GM19468 (cell line): ENCODE data around the gene CTBP1.

ENCODE experiments used
- ATAC-seq: cut with Tn5 transposase; IDR thresholded peaks from one replicate; pipeline ENCODE4 v1.9.1; 2021; ENCODE audit warnings: mild to moderate bottlenecking, moderate library complexity, moderate number of reproducible peaks; ENCODE audit not compliant: unreplicated experiment; ENCODE audit errors: extremely low read depth

CTBP1 gene

DNA sequence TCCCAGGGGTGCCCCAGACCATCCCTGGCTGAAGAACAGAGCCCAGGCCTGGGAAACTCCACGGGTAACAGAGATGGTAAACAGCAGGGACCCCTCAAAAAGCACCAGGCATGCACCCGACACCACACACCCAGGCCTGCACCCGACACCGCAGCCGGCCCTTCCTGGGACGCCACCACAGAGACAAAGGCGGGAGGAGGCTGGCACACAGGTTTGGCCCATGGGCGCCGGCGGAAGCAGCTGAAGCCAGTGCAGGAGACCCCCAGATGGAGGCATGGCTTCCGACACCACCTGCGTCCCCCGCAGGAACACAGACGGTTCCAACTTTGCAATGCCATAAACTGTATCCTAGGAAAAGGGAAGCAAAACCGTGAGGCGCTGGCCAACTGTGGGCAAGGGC lies 22.3 kb downstream of the CTBP1 start:
- no peak for ATAC-seq

DNA sequence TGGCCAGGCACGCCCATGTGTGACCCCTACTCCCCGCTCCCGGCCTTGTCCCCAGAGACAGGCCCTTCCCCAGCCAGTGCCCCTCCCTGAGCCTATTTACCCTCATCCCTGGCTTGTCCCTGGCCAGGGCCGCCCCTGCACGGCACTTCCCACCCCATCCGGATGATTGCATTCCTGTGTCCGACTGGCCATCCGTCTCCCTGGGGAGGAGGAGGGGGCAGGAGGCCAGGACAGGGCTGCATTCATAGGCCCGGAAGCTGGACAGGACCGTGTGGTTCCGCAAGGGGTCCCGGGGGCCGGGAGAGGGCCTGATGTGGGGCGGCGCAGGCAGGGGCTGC lies 22.8 kb downstream of the CTBP1 start:
- ATAC-seq = no peak

DNA sequence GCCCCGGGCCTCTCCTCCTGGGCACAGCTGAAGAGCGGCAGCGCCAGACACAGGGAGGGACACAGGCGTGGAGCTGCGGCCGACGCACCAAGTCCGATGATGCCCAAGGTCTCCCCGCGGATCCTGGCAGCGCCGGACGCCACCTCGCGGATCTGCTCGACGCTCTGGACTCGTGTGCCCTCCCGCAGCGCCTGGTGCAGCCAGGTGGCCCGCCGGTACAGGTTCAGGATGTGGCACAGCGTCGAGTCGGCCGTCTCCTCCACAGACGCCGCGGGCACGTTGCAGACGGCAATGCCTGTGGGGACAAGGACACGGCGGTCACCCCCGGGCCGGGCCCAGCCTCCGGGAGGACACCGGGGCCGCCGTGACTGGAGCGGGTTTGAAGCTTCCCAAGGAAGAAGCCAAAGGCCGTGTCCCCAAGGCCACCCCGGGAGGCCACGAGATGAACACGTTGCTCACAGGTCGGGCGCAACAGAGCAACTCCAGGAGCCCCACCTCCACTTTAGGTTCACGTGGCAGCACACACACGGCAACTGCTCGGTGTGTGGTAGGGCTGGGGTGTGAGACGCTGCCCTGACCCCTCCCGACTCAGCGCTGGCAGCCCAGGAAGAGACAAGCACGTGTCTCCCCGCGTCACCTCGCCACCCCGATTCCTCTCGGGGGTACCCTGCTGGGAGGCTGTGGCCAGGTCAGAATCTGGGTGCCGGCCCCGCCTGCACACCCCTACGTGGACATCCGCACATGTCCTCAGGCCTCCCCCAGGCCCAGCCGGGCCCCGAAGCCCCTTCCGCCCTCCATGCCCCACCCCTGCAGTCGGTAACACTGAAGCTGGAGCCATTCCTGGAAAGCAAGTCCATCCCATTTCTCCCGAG lies 23.4 kb downstream of the CTBP1 start:
- no peak for ATAC-seq

DNA sequence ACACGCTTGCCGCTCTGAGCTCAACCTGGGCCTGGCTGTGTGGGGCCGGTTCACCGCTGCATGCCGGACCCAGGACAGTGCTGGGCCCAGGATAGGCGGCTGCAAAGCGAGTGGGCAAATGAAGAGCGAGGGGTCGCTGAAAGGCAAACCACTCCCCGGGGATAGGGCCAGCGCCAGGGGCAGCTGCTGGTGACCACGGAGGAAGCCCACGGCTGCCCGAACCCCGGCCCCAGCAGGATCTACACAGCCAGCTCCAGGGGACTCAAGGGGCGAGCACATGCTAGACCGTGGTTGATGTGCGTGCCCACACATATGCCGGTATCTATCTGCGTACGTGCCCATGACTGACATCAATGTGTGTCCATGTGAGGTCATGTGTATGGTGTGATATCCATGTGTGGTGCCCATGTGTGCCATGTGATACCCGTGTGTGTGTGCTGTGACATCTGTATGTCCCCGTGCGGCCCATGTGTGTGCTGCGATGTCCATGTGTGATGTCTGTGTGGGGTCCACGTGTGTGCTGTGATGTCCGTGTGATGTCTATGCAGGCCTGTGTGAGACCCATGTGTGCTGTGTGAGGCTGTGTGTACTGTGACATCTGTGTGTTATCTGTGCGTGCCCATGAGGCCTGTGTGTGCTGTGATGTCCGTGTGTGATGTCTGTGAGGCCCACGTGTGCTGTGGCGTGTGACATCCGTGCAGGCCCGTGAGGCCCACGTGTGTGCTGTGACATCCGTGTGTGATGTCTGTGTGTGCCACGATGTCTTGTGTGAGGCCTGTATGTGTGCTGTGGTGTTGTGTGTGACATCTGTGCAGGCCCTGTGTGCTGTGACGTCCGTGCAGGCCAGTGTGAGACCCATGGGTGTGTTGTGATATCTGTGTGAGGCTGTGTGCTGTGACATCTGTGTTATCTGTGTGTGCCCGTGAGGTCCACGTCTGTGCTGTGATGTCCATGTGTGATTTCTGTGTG lies 24.8 kb downstream of the CTBP1 start:
- ATAC-seq = no peak

DNA sequence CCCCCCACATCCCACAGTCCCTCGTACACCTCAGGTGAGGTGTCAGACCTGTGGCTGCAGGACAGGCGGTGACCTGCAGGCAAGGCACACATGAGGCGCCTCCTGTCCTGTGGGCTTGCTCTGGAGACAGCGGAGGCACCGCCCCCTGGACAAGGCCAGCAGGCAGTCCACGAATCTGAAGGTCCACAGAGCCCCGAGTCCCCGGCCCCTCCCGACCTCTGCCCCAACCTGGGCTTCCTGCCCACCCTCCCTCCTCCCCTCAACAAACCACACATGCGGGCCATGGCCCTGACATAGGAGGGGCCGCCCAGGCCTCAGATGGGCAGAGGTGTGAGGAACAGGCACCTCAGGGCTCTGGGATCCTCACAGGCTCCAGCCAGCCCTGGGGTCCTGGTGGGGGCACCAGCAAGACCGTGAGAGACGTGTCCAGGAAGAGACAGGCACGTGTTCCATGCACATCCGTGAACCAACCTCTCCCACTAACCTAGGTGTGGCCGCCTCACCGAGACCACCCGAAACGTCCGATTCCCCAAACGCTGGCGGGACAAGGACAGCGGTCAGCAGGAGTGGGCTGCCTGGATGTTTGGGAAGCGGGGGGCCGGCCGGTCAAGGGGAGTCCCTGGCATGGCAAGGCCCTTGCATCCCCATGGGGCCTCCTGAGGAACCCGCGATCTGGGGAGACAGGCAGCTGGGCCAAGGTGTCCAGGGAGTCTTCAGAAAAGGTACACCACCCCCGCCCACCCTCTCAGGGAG lies 25.8 kb downstream of the CTBP1 start:
- ATAC-seq = no peak

DNA sequence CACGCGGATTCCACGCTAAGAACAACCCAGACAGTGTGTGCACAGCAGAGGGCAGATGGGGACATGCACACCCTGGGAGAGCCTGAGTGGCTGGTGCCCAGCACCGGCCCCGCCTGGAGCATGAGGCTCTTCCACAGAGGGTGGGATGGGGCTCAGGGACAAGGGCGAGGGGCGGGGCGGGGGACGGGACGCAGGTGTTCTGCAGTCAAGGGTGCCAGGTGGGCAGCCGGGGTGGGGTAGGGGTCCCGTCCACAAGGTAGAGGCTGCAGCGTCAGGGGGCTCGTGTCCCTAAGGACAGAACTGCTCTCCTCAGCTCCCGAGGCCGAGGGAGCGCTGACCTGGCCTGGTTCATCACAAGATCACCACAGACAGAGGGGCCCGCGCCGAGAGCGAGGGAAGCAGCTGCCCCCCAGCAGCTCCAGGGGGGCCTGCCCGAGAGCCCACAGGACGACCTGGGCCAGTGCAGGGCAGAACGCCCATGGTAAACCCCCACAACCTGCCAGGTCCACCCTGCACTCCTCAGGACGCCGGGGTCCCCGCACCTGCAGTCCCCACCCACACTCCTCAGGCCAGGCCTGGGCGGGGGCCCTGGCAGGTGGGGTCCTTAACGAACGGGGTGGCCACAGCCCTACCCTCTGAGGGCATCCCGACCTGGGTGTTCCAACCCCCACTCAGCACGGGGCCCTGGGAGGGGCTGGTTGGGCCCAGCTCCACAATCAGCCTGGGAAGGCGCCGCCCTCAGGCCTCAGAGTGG lies 26.7 kb downstream of the CTBP1 start:
- no peak for ATAC-seq

DNA sequence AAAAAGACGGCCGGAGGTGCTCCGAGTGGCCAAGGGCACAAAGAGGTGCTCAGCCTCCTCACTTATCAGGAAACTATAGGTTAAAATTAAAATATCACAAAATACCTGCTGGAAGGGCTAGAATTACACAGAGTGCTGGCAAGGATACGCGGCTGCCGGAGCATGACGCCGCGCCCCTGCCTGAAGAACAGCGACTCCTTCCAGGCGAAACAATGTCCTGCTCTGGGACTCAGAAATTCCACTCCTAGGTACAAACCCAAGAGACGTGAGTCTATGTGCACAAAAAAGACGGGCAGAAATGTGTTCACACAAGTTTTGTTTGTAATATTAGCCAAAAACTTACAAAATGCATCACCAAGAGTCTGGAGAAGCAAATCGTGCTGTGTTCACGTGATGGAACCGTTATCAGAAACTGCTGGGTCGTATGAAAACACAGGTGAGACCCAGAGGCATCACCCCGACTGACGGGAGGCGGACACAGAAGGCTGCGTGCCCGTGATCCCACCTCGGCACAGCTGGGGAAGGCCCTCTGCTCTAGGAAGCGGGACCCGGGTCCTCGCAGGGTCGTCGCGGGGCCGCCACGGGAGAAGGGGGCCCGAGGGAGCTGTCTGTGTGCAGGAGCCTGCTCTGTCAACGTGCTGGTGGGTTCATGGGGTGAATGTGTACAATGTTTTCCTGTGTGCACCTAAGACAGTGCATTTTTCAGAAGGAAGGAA lies 27.6 kb downstream of the CTBP1 start:
- ATAC-seq = no peak

DNA sequence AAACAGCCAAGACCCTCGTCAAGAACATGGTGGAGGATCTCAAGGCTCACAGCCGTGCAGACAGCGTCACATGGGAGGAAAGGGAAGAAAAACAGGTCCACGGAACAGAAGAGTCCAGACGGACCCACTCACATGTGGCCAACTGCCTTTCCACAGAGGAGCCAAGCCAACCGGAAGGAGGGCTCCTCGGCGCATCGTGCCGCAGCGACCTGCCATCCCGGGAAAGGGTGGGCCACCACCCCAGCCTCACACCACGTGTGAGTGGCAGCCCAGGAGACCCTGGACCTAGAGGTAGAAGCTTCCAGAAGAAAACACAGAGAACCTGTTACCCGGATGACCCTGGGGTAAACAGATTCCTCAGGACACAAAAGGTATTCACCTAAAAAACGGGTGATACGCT lies 28.4 kb downstream of the CTBP1 start:
- ATAC-seq = no peak

DNA sequence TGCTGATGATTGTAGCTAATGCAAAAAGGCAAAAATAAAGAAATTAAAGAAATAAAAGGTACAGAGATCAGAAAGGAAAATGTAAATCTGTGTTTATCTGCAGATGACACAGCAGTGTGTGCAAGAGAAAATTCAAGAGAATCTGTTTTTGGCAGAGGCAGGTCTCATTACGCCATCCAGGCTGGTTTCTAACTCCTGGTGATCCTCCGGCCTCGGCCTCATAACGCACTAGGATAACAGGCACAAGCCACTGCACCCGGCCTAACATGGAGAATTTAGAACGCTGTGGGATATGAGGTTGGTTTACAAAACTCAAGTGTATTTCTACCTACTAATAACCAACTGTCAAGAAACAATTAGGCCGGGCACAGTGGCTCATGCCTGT lies 29.4 kb downstream of the CTBP1 start:
- no peak for ATAC-seq

DNA sequence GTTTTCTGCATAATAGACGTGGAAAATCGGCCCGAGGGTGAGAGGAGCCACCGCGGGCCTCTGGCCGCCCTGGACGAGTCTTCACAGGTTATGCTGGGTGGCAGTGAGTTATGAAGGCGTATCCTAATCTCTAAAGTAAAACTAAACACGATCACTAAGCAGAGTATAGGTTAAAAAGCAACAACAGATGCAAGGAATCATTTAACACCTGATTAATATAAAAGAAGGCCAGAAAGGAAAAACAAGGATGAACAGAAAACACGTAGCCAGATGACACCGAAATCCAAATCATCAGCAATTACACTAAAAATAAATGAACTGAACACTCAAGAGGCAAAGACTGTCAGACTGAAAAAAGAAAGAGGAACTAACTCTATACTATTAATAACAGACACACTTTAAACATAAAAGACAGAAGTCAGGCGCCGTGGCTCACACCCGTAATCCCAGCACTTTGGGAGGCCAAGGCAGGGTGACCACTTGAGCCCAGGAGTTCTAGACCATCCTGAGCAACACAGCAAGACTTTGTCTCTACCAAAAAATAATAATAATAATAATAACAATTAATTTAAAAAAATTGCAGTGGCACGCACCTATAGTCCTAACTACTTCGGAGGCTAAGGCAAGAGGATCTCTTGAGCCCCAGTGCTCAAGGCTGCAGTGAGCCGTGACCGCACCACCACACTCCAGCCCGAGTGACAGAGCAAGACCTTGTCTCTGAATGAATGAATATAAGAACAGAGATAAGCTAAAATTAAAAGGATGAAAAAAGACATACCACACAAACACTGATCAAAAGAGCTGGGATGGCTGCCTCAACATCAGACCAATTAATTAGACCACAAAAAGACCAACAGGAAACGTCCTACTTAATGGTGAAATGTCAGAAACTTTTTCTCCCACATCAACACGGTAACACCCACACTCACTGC lies 30.0 kb downstream of the CTBP1 start:
- ATAC-seq = peak; percentile 65

DNA sequence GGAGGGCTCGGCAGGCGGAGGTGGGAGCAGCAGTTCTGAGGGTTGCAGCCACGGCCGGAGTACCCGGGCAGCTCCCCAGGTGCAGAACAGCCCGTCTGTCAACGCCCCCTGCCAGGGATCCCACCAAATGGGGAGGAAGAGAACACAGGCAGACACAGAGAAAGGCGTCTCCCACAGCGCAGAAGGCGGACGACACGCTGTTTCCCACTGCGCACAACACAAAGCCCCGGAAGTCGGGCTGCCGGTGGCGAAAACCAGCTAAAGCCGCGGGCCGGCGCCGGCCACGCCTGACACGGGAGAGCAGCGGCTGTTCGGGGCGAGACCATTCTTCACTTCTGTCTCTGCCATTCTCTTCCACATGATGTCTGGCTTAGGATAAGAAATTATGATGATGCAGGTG lies 31.6 kb downstream of the CTBP1 start:
- ATAC-seq = no peak

DNA sequence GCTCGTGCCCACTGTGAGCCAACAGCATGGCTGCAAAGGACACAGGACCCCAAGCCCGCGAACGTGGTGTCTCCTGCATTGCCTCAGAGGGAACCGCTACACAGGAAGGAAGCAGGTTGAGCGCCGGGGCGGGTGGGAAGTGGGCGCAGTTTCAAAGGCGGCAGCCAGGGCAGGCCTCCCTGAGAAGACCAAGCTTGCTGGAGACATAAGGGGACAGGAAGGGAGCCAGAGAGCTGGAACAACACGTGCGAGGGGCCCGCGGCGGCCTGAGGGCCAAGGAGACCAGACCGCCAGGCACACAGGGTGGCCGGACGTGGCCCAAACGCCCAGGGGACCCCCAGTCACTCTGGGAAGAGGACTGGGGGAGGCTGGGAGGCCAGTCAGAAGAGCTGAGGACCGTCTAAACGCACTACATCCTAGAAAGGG lies 32.0 kb downstream of the CTBP1 start:
- ATAC-seq = no peak

DNA sequence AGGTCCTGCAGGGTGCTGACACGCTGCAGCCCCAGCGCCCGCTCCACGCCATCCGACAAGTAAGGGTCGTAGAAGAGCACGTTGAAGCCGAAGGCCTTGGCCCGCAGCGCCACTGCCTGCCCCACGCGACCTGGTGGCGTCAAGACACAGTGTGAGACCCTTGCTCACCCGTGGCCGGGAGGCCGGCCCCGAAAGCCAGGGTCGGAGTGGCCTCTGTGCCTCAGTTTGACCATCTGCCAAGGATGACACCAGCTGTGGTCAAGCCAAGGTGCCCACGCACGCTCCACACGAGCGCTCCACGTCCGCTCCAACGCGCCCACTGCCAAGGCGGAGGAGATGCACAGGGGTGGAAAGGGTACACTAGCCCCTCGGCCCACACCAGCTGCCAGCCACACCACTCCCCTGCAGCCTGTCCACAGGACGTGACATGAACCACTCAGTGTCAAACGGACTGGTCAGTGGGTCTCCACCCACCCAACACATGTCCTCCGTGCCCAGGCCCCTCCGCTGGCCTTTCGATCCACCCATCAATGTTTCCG lies 32.8 kb downstream of the CTBP1 start:
- ATAC-seq = no peak

DNA sequence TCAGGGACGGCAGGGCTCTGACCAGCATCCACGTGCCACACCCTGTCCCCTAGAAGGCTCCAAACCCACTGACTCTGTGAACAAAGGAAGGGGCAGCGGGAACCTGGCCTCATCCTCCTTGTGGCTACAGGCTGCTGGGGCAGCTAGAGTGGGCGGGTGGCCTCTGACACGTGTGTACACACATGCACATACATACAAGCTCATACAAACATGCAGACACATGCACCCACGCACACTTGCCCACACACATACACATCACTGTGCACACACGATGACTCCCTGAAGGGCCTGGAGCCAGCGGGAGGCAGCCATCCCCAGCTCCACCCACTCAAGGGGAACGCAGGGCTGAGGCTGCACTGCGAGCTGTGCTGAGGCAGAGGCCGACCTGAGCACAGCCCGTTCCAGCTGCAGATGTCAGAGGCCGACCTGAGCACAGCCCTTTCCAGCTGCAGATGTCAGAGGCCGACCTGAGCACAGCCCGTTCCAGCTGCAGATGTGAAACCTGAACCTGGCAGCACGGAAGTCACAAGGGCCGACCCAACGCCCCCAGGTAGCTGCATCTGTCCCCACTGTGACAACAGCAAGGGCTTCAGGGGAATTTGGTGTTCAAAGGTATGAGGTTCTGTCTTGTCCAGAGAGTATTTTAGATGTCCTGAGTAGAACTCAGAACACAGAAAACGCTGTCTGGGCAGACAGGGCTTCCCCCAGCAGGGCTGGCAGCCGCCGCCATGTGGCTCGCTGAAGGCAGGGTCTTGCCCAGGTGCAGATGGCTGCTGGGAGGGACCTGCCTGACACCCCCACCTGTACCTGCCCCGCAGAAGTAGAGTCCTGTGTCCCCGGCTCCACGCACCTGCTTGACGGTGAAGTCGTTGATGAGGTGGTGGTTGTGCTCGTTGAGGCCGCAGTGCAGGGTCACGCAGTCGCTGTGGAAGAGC lies 33.5 kb downstream of the CTBP1 start:
- no peak for ATAC-seq

DNA sequence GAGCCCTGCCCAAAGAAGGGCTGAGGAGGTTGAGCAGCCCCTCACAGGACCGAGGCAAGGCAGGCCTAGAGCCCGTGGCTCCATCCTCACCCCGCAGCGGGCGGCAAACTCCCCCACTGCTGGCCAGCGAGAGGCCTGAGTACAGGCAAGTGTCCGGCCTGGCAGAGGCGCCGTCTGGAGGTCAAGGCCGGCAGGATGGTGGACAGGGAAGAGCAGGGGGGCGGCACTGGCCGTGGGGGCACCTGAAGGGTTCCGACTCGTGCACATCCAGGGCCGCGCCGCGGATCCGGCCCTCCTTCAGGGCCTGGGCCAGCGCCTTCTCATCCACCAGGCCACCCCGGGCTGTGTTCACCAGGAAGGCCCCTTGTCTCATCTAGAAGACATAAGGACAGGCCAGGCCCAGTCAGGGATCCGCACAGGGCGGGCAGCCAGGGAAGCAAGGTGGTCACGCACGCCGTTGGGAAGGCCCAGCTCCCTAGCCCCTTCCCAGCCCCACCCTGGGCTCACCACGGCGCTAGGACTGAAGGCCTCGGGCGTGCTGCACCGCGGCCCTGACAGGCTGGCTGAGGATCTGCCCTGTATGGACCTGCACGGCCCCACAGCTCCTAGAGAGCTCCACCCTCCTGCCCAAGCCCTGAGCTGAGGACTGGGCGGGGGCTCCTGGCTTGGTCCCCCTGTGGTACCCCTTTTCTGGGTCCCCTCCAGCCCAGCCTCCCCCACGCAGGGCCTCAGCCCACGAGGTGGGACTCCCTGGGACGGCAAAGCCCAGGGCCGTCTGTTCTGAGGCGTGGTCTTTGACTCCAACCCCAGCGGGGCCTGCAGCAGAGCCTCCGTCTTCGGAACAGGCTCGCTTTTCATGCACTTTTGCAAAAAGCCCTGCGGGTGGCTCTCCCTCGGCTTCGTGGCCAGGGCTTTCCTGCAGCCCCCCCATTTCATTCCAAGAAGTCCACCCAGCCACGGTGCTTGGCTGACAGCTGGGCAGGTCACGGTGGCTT lies 34.5 kb downstream of the CTBP1 start:
- no peak for ATAC-seq
